Stimulated activated CD8-positive, alpha-beta memory T cell treated with anti-CD3 and anti-CD28 coated beads, Interleukin-15, amount 100 ng/mL, for 24 hours (primary cell): ENCODE data around the gene LNPEP.
A peak's percentile ranks its signal among the peaks of the same experiment; 100 is the strongest.

Source experiments
- DNase-seq: peaks from one replicate; pipeline ENCODE4 v3.0.0-alpha.2; 2020; ENCODE audit warnings: low read depth

The LNPEP gene

GRCh38 chr5:96935559-96936430, at the start of gene LNPEP:
Gene LNPEP, plus strand, starts transcription at chr5:96936080. Its CDS starts 76 bp downstream, at chr5:96936156.
- DNase-seq = peak; percentile 78

DNA sequence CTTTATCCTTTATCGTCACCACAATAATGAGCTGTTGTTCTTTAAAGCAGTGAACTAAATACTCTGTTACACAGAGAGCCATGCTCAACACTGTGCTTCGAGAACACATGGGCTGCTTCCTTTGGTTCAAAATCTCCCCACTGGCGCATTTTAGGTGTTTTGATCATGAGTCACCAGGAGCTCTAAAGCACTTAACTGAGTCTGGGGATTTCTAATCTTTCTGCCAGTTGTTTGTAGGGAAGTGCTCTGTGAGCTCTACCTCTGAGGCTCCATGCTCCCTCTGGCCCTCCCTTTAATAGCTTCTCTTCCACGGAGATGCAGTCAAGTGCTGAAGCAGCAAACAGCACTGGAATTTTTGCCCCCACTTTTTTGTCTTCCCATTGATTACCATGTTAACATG, 42.5 kb upstream of the LNPEP start:
- no peak for DNase-seq

GRCh38 chr5:96896276-96896675, 39.6 kb upstream of the LNPEP start:
- no peak for DNase-seq

DNA sequence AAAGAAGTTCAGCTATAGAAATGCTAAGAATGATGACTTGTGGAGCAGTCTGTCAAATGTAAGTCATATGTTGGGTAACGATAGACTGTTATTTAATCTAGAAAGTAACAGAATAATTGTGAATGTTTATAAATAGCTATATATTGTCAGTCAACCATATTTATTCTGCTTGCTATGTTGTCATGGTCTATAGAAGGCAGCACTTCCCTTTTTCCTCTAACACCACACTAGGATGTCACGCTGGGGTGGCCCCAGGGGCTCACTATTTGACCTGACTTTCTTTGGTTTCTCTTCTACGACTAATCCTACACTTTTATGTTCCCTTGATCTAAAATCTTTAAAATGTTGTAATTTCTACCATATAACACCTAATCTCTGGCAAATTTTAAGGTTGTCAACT, 39.1 kb upstream of the LNPEP start:
- DNase-seq = no peak

DNA sequence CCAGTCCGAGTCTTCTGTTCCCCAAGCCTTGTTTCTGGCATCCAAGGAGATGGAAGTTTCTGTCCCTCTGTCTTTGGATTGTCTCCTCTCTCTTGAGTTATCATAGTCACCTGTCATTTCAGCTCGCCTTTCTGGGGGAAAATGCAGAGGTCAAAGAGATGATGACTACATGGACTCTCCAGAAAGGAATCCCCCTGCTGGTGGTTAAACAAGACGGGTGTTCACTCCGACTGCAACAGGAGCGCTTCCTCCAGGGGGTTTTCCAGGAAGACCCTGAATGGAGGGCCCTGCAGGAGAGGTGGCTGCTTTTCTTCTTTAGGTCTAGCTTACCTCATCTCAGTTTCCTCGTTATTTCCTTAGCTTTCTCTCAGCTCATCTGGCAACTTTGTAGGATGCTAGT, 34.5 kb upstream of the LNPEP start:
- DNase-seq = no peak

GRCh38 chr5:96901841-96902240, 34.0 kb upstream of the LNPEP start:
- DNase-seq = no peak

- DNase-seq = no peak
Measured at GRCh38 chr5:96902876-96903275, 33.0 kb upstream of the LNPEP start.

GRCh38 chr5:96903300-96903699, 32.6 kb upstream of the LNPEP start:
- no peak for DNase-seq

DNA sequence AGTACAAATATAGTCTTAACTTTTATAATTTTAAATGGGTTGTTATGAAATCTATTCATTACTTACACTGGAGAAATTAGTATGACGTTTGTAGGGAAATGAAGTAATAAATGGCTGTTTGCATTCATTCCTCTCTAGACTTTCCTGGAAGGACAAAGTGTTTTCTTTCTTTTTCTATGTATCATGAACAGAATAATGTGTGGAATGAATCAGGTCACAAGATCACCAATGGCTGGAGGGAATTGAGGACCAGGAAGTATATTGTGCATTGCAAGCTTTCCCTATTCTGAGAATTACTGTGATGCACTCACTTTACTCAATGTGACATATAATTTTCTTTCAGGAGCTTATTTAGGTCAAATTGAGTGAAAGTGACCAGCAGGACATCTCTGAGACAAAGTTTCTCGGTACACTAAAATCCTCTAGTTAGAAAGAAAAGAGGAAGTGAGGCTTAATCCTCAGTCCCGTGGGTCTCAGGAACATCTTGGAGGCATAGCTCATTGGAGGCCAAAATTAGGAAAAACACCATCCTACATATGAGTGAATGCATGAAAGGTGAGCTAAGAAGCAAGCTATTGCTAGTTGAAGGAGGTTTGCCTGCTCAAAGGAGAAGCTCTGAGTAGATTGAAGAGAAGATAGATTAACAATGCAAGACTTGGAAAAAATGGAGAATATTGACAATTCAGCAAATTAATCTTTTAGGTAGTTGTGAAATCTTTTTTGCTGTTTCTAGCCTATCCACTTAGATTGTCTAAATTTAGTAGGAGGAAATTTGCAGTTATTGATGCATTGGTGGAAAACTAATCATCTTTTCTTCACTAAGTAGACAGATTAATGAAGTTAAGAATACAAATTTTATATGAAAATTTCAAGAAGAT, 31.6 kb upstream of the LNPEP start:
- DNase-seq = no peak

DNA sequence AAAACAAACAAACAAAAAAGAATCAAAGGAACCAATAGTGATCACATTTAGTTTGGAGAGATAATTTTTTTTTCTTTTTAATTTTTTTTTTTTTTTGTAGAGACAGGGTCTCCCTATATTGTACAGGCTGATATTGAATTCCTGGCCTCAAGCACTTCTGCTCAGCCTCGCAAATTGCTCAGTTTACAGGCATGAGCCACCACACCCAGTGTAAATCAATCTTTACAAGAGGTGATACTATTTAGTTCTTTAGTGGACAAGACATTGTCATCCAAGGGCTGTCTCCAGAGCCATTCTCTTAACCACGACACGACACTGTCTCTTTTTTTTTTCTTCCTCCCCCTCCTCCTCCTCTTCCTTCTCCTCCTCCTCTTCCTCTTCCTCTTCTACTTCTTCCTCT, 30.0 kb upstream of the LNPEP start:
- no peak for DNase-seq

GRCh38 chr5:96909003-96909402, 26.9 kb upstream of the LNPEP start:
- DNase-seq = no peak

DNA sequence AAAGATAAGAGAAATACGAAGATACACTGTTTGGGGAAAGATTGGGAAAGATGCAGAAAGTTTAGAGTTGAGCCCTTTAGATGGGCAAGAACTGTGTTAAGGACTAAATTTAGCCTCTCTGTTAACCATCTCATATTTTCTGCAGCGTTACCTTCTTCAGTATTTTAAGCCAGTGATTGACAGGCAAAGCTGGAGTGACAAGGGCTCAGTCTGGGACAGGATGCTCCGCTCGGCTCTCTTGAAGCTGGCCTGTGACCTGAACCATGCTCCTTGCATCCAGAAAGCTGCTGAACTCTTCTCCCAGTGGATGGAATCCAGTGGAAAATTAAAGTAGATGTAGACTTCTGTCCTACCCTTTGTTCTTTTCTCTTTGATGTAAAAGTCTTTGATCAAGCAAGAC, 26.4 kb upstream of the LNPEP start:
- no peak for DNase-seq

DNA sequence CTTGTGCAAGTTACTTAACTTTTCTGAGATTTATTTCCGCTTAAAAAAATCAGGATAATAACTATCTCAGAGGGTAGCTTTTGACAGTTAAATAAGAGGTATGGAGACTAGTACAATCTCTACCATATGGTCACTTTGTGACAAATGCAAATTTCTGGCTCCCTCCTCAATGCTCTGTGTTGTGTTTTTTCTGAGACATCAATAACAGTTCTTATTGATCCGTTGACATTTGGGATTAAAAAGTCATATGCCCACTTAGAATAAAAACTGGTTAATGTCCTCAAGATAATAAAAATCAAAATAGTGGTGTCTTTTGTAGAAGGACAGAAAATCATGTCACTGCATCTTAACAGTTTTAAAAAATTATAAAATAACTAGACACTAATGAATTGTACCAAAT, 24.7 kb upstream of the LNPEP start:
- DNase-seq = no peak

- no peak for DNase-seq
Measured at GRCh38 chr5:96913233-96913632, 22.6 kb upstream of the LNPEP start.

- no peak for DNase-seq
Measured at GRCh38 chr5:96919754-96920197, 16.1 kb upstream of the LNPEP start.

GRCh38 chr5:96920744-96921355, 15.0 kb upstream of the LNPEP start:
- no peak for DNase-seq

GRCh38 chr5:96922499-96923244, 13.2 kb upstream of the LNPEP start:
- no peak for DNase-seq

- DNase-seq = no peak
Measured at GRCh38 chr5:96924016-96924443, 11.8 kb upstream of the LNPEP start.

DNA sequence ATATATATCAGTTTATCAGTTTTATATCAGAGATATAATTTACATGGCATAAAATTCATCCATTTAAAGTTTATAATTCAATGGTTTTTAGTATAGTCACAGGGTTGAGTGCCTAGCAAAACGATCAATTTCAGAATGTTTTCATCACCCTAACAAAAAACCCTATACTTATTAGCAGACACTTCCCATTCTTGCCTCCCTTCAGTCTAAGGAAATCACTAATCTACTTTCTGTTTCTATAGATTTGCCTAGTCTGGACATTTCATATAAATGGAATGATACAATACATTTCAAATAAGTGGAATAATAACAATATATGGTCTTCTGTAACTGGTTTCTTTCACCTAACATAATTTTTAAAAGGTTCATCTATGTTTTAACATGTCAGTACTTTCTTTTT, 9.6 kb upstream of the LNPEP start:
- DNase-seq = no peak

DNA sequence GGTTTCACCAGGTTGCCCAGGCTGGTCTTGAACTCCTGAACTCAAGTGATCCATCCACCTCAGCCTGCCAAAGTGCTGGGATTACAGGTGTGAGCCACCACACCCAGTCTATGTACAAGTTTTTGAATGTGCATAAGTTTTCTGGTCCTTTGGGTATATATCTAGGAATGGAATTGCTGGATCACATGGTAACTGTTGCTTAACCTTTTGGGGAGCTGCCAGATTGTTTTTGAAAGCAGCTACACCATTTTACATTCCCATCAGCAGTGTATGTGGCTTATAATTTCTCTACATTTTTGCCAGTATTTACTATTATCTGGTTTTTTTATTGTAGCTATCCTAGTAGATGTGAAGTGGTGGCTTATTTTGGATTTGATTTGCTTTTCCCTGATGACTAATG, 8.9 kb upstream of the LNPEP start:
- no peak for DNase-seq

DNA sequence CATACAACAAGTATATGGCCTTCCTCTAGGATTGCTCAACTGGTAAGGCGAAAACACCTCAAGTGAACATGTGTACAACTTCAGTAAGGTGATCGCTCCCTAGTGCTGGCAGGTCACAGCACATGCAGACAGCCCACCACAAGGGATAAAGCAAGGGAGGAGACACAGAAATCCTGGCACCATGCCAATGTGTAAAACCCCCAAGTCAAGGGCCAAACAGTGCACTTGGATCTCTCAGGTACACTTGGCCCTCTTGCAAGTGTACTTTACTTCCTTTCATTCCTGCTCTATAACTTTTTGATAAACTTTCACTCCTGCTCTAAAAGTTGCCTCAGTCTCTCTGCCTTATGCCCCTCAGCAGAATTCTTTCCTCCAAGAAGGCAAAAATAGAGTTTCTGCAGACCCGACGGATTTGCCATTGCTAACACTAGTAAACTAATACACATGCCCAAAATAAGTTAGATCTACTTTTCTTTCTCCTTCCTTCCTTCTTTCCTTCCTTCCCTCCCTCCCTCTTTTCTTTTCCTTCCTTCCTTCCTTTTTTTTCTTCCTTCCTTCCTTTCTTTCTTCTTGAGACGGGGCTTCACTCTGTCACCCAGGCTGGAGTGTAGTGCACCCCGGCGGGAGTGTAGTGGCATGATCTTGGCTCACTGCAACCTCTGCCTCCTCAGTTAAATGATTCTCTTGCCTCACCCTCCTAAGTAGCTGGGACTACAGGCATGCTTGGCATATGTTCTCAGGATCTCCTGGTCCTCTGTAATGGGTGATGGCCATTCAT, 6.8 kb upstream of the LNPEP start:
- no peak for DNase-seq
